NCI-H345 treated with DMSO at 0.1 percent for 48 hours (cell line): ENCODE data around the gene HRH1.
"Not testable (repeated sequence)": the region's sequence is repeated elsewhere in the genome, so short reads cannot be mapped to it uniquely, and the experiment has no call there.

Experiments
- DNase-seq: peaks from one replicate; lab custom pipeline; 2025; ENCODE audit not compliant: unreplicated experiment; lab: John Stamatoyannopoulos, UW

Gene HRH1

GRCh38 chr3:11238880-11239279 is 84.6 kb downstream of the HRH1 start:
- no peak for DNase-seq

GRCh38 chr3:11239796-11240195 is 85.5 kb downstream of the HRH1 start:
- no peak for DNase-seq

DNA sequence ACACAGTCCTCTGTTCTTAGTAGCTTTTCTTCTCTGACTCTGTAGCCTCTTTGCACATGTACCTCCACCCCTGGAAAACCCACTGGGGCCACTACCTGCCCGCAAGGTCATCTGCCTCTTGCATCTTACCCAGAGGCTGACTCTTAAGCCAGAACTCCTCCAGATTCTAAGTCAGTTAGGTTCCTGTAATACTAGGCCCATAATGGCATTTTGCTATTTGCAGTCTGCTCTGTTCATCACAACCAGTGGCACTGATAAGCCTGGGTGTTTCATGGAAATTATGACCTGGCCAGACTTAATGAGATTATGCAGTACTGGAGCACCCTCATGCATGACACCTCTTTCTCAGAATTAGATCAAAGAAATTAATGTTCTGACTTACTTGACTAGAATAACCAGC is 86.2 kb downstream of the HRH1 start:
- no peak for DNase-seq

- DNase-seq: no peak
Measured at GRCh38 chr3:11244121-11244677, 89.9 kb downstream of the HRH1 start.

GRCh38 chr3:11245276-11245675 is 91.0 kb downstream of the HRH1 start:
- DNase-seq: no peak

- DNase-seq: no peak
Measured at GRCh38 chr3:11245827-11246662, 91.8 kb downstream of the HRH1 start.

GRCh38 chr3:11246663-11246970 is 92.3 kb downstream of the HRH1 start:
- DNase-seq: no peak

DNA sequence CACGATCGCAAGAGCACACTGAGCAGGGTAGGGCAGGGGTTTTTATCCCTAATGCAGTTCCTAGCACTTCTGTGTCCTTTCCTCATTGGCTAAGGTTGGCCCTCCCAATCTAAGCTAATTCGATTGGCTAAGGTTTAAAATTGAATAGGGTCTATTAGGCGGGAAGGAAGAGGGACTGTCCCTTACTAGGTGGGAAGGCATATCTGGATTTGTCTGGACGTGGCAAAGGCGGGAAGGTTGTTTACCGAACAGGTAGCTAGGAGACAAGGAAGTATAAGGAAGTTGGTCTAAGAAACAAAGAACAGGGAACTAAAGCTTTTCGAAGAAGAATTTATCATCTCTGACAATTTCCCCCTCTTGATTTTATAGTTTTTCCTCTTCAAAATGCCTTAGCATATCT is 93.1 kb downstream of the HRH1 start:
- peak; percentile 98 for DNase-seq

DNA sequence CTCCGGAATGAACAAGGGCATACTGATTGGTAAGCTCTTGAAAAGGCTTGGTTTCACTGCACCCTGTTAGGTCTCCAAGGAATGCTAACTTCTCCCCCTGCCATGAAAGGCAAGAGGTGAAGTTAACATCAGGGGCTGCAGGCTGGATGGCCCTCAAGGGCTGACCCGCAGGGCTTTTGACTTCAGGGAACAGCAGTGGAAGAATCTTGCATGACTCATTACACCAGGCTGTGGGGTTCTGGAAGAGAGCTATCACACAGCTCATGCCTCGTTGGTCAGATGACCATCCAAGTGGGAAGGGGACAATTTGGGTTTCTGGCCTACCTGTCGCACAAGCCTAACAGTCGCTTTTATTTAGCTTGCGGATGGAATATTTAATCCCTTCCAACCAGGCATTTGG is 94.3 kb downstream of the HRH1 start:
- no peak for DNase-seq

DNA sequence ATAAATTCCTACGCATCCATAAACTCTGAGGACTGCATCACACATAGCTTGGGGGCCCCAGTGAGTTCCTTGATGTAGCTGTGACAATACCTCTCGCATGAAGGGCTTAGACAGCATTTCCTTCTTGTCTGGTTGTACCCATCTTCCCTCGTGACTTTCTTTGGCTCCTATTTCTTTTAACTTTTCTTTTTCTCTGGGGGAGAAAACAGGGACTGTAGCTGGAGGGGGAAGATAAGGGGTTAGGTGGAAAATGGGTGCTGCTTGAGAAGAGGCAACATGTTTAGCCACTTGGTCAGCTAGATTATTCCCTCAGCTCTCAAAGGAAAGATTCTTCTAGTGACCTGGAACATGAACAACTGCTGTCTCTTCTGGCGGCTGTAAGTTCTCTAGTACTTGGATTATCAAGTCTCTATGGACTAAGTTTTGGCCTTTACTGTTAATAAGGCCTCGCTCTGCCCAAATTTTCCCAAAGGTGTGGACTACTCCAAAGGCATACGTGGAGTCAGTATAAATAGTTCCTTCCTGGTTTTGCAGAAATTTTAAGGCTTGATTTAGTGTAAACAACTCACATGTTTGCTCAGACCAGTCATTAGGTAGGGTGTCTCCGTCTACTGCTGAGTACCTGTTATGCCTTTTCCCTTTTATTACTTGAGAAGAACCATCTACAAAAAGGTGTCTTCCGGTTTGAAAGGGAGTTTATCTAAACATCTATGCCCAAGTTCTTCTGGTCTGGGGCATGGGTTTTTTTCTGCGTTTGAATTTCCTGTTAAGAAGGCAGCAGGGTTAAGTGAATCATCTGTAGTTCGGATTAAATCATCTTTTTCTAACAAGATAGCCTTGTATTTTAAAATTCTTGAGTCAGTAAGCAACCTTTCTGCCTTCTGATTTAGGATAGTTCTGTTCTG is 96.9 kb downstream of the HRH1 start:
- DNase-seq: no peak

DNA sequence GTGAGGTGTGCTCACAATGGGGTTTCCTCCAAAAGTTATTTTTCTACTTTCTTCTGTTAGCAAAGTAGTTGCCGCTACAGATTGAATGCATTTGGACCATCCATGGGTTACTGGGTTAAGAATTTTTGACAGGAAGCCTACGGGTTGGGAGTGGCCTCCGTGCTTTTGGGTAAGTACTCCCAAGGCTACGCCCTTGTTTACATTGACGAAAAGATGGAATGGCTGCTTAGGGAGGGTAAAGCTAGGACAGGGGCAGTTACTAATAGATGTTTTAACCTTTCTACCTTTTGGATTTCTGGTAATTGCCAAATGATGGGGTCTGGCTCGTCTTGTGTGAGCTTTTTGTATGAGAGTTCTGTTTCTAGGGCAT is 97.5 kb downstream of the HRH1 start:
- no peak for DNase-seq

GRCh38 chr3:11254876-11255275 is 100.6 kb downstream of the HRH1 start:
- DNase-seq: no peak

- DNase-seq: not testable (repeated sequence)
Measured at GRCh38 chr3:11255537-11255936, 101.2 kb downstream of the HRH1 start.

- no peak for DNase-seq
Measured at GRCh38 chr3:11258958-11259357, 104.7 kb downstream of the HRH1 start.

- no peak for DNase-seq
Measured at GRCh38 chr3:11260460-11260859, 106.2 kb downstream of the HRH1 start.

DNA sequence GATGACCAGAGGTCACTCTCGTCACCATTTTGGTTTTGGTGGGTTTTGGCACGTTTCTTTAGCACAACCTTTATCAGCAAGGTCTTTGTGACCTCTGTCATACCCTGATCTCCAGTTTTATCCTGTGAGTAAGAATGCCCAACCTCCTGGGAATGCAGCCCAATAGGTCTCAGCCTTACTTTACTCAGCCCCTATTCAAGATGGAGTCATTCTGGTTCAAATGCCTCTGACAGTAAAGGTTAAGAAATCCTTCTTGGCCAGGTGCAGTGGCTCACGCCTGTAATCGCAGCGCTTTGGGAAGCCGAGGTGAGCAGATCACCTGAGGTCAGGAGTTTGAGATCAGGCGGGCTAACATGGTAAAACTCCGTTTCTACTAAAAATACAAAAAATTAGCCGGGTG is 114.7 kb downstream of the HRH1 start:
- DNase-seq: no peak

- DNase-seq: peak; percentile 80
Measured at GRCh38 chr3:11271986-11272904, 118.0 kb downstream of the HRH1 start, which contains the start of gene ATG7. ATG7 (plus strand) TSS chr3:11272397; CDS start chr3:11298696, 26,299 bp downstream.

- no peak for DNase-seq
Measured at GRCh38 chr3:11272906-11273574, 118.7 kb downstream of the HRH1 start.

DNA sequence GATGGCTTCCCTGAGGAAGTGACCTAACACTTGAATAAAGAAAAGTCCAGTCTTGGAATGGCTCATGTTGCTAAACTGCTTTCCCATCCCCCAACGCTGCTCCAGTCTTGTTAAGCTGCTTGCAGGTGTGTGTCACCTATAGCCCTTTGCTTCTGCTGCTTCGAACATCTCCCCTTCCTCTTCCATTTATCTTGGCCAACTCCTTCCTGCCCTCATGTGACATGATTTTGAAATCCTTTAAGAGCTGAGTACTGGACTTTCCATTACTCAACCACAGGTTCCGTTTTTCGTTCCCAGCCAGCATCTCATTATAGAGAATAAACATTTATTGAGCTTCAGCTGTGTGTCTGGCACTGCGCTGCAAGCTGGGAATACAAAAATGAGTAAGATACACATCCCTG is 119.6 kb downstream of the HRH1 start:
- no peak for DNase-seq

DNA sequence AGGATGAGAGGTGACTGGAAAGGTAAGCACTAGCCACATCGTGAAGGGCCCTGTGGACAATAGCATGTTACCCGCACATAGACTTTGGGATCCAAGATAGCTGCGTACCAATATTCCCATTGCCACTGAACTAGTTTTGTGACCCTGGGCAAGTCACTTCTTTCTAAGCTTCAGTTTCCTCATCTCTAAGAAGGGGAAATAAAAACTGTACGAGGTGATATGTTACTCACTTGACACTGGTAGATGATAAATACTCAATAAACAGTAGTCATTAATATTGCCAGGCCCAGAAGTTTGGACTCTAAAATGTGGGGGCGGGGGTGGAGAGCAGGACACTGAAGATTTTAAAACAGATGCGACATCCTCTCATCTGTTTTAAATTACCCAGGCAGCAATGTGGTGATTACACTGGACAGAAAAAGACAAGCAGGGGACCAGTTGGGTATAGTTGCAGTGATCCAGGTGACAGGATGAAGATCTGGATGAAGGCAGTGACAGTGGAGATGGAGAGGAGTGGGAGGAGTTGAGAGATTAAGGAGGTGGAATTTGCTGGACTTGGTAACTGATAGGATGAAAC is 120.4 kb downstream of the HRH1 start:
- no peak for DNase-seq
